Activated naive CD4-positive, alpha-beta T cell treated with anti-CD3 and anti-CD28 coated beads, Interleukin-2, amount 50 U/mL, for 16 hours (primary cell): ENCODE measurements around the gene CAMK2G.
A peak's percentile ranks its signal among the peaks of the same experiment; 100 is the strongest.
"Not testable (repeated sequence)": the region's sequence is repeated elsewhere in the genome, so short reads cannot be mapped to it uniquely, and the experiment has no call there.

Experiments used
- DNase-seq: peaks from one replicate; pipeline ENCODE4 v3.0.0-alpha.2; 2020

The CAMK2G gene

GRCh38 chr10:73788864-73789658, 85.3 kb downstream of the CAMK2G start:
- no peak for DNase-seq

- not testable (repeated sequence) for DNase-seq
Observed at GRCh38 chr10:73787031-73787800, 87.1 kb downstream of the CAMK2G start.

- DNase-seq: no peak
Observed at GRCh38 chr10:73786512-73786885, 87.9 kb downstream of the CAMK2G start.

- peak; percentile 48 for DNase-seq
Observed at GRCh38 chr10:73785721-73786511, 88.4 kb downstream of the CAMK2G start.

- peak; percentile 83 for DNase-seq
Observed at GRCh38 chr10:73785211-73785720, 89.1 kb downstream of the CAMK2G start, which contains the start of gene ZSWIM8. ZSWIM8 (plus strand) TSS chr10:73785606; CDS start chr10:73785879, 273 bp downstream.

GRCh38 chr10:73782749-73783085, 91.6 kb downstream of the CAMK2G start:
- no peak for DNase-seq

- DNase-seq: peak; percentile 93
Observed at GRCh38 chr10:73781879-73782748, 92.2 kb downstream of the CAMK2G start, which contains the start of gene CHCHD1. CHCHD1 (plus strand) TSS chr10:73782048; CDS start chr10:73782076, 28 bp downstream.

GRCh38 chr10:73781548-73781878, 92.8 kb downstream of the CAMK2G start:
- no peak for DNase-seq

- DNase-seq: no peak
Observed at GRCh38 chr10:73780966-73781365, 93.4 kb downstream of the CAMK2G start.

- no peak for DNase-seq
Observed at GRCh38 chr10:73780301-73780700, 94.1 kb downstream of the CAMK2G start.

- no peak for DNase-seq
Observed at GRCh38 chr10:73779539-73780197, 94.7 kb downstream of the CAMK2G start.

- no peak for DNase-seq
Observed at GRCh38 chr10:73779018-73779417, 95.3 kb downstream of the CAMK2G start.

GRCh38 chr10:73774637-73775036, 99.7 kb downstream of the CAMK2G start:
- no peak for DNase-seq

GRCh38 chr10:73773152-73773879, 101.0 kb downstream of the CAMK2G start:
- peak; percentile 21 for DNase-seq

- peak; percentile 74 for DNase-seq
Observed at GRCh38 chr10:73772281-73773151, 101.8 kb downstream of the CAMK2G start.

GRCh38 chr10:73771722-73772280, 102.6 kb downstream of the CAMK2G start:
- DNase-seq: peak; percentile 70

GRCh38 chr10:73769396-73769795, 105.0 kb downstream of the CAMK2G start:
- no peak for DNase-seq

- DNase-seq: peak; percentile 74
Observed at GRCh38 chr10:73768881-73769280, 105.5 kb downstream of the CAMK2G start.

- DNase-seq: no peak
Observed at GRCh38 chr10:73765066-73765465, 109.3 kb downstream of the CAMK2G start.
